Colonic mucosa (tissue), 4 donors: ENCODE data around the gene SMARCAL1. TPM values are rescaled to one million over a fixed set of nuclear protein-coding genes. Genes with fewer than 3 reads are reported as not detected.
A peak's percentile ranks its signal among the peaks of the same experiment; 100 is the strongest.

Experiments
- DNase-seq: peaks from one replicate; pipeline ENCODE4 v3.0.0-alpha.2; 2020
- H3K27ac ChIP-seq: fragments of 200-600 bp; one replicate; pipeline ENCODE4 v1.8.0; 2021
- H3K27me3 ChIP-seq: fragments of 200-600 bp; one replicate; pipeline ENCODE4 v1.8.0; 2021
- H3K36me3 ChIP-seq: fragments of 200-600 bp; one replicate; pipeline ENCODE4 v1.8.0; 2021
- H3K4me1 ChIP-seq: fragments of 200-600 bp; one replicate; pipeline ENCODE4 v1.8.0; 2021; ENCODE audit warnings: mild to moderate bottlenecking
- H3K4me3 ChIP-seq: fragments of 200-600 bp; one replicate; pipeline ENCODE4 v1.8.0; 2021
- H3K9ac ChIP-seq, 2 donors: one replicate each; pipeline ENCODE4 v1.7.0; 2013; ENCODE audit warnings: control low read depth in 2 of 2, low read depth in 2 of 2, low read length in 2 of 2
- H3K9me3 ChIP-seq: fragments of 200-600 bp; one replicate; pipeline ENCODE4 v1.8.0; 2021
- intact Hi-C: fragments of 100-400 bp; cut with DNase I; formaldehyde crosslinking; loops from one replicate; pipeline ENCODE4 v1.14.1; 2022
- total RNA-seq, 2 donors: library from RNA; stranded (reverse); fragmentation: NEBNext Ultra II Directional in 1 of 2; extraction: Animal tissue kit (Norgen Biotek cat#: 25700) in 1 of 2; gene quantifications; one replicate each; pipeline ENCODE4 v1.2.1, GENCODE V29; 2021
- TF ChIP-seq, protein P1 (sequence below): fragments of 200-600 bp; IDR thresholded peaks from one replicate; pipeline ENCODE4 v1.8.0; 2022; ENCODE audit warnings: antibody characterized with exemption, mild to moderate bottlenecking
- donor health status: healthy.
- donor health status: DM: no; HTN: no; CAD: no.
- donor health status: DM: no; HTN: no; CAD: no.

Gene SMARCAL1
- total RNA-seq, 2 donors from 2014 or later, result 13.8 to 18.1 TPM

DNA sequence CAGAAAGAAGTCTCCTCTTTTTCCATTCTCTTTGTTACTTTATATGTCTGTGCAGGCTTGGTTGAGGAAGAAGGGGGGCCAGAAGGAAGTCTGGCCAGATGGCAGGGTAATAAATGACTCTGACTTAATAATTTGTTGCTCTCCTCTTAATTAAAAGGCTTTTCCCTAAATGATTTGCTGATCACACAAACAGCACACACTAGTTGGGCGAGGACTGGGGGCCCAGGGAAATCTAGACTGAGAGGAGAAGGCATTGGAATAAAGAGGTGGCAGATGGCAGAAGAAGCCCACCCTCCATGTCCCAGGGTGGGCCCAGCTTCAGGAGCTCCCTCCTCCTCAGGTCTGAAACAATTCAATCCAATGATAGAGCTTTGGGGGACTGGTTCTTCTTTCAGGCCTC is 12.7 kb upstream of the SMARCAL1 start:
- intact Hi-C loops, result no loop called here

DNA sequence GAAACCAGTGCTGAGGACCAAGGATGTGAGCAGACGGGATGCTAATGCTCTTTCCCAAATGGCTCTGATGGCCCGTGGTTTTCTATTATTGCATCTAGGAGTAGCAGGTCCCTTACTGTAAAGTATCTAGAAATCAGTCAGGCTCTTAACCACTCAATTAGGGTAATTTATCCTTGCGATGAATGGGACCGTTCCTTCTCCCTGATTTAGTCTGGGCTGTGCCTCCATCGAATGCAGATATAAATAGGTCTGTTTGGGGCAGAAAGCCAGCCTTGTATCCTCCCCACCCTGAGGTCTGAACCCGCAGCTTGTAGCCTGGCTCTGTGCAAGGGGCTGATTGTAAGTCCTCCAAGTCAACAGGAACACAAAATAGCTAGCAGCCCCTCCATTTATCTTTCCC is 9.5 kb upstream of the SMARCAL1 start:
- no peaks in the 10 kb centered on the region for H3K9me3 ChIP-seq
- H3K36me3 ChIP-seq, result no peaks in the 10 kb centered on the region
- DNase-seq, result no peak
- intact Hi-C loops, result no loop called here
- H3K27ac ChIP-seq, result no peak overlapping the region
- TF ChIP-seq, protein P1, sequence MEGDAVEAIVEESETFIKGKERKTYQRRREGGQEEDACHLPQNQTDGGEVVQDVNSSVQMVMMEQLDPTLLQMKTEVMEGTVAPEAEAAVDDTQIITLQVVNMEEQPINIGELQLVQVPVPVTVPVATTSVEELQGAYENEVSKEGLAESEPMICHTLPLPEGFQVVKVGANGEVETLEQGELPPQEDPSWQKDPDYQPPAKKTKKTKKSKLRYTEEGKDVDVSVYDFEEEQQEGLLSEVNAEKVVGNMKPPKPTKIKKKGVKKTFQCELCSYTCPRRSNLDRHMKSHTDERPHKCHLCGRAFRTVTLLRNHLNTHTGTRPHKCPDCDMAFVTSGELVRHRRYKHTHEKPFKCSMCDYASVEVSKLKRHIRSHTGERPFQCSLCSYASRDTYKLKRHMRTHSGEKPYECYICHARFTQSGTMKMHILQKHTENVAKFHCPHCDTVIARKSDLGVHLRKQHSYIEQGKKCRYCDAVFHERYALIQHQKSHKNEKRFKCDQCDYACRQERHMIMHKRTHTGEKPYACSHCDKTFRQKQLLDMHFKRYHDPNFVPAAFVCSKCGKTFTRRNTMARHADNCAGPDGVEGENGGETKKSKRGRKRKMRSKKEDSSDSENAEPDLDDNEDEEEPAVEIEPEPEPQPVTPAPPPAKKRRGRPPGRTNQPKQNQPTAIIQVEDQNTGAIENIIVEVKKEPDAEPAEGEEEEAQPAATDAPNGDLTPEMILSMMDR, result no peak
- no peak overlapping the region for H3K9ac ChIP-seq
- no peaks in the 10 kb centered on the region for H3K4me1 ChIP-seq
- no peaks in the 10 kb centered on the region for H3K27me3 ChIP-seq
- H3K4me3 ChIP-seq, result no peak overlapping the region

More for the DNA sequence above, 12.7 kb upstream of the SMARCAL1 start:
- no peaks in the 10 kb centered on the region for H3K36me3 ChIP-seq
- H3K27ac ChIP-seq, result no peak overlapping the region
- H3K27me3 ChIP-seq, result no peaks in the 10 kb centered on the region
- no peak for DNase-seq
- H3K9me3 ChIP-seq, result no peaks in the 10 kb centered on the region
- H3K4me1 ChIP-seq, result no peaks in the 10 kb centered on the region
- TF ChIP-seq, protein P1, result no peak
- no peak overlapping the region for H3K9ac ChIP-seq
- no peak overlapping the region for H3K4me3 ChIP-seq

DNA sequence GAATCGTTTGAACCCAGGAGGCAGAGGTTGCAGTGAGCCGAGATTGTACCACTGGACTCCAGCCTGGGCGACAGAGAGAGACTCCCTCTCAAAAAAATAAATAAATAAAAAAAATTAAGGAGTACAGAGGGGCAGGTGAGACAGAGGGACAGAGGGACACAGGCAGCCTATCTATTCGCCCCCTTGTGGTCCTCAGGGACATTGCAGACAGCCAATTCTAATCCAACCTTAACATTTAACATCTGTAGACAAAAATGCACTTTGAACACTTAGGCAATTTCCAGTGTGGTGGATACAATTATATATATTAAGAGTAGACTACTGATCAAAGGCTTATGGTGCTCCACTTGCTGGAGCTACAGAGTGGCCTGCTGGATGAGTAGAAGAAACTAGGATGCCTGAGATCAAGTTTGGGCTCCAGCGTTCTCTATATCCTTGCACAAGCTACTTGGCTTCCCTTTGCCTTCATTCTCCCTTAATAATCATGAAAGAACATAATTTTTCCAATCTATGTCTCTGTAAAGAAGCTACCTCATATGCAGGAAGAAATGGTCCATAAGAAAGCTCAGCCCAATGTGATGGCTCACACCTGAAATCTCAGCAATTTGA is 8.2 kb upstream of the SMARCAL1 start:
- no peaks in the 10 kb centered on the region for H3K27me3 ChIP-seq
- TF ChIP-seq, protein P1, result peak; percentile 80
- H3K9ac ChIP-seq, result no peak overlapping the region
- DNase-seq, result peak; percentile 57
- no peaks in the 10 kb centered on the region for H3K36me3 ChIP-seq
- H3K4me1 ChIP-seq, result no peaks in the 10 kb centered on the region
- H3K27ac ChIP-seq, result no peak overlapping the region
- no peak overlapping the region for H3K4me3 ChIP-seq
- intact Hi-C loops, result no loop called here
- no peaks in the 10 kb centered on the region for H3K9me3 ChIP-seq

DNA sequence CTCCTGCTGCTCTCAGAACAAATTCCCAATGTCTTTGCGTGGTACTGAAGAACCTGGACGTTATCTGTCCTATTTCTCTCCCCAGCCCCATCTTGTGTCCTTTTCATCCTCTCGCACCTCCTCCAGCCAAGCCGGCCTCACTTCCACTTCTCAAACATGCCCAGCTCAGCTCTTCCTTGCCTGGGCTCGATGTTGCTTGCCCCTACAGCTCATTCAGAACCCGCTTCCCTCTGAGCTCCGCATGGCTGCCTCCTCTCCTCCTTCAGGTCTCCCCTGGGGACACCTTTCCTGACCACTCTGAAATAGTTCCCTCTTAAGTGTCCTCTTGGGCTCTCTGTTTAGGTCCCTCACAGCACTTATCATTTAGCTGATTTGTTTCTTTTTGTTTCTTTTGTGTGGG is 6.7 kb upstream of the SMARCAL1 start:
- intact Hi-C loops, result no loop called here
- H3K27me3 ChIP-seq, result no peaks in the 10 kb centered on the region
- no peak for DNase-seq
- H3K4me1 ChIP-seq, result no peaks in the 10 kb centered on the region
- H3K27ac ChIP-seq, result no peak overlapping the region
- no peak overlapping the region for H3K4me3 ChIP-seq
- H3K9ac ChIP-seq, result no peak overlapping the region
- TF ChIP-seq, protein P1, result no peak
- H3K36me3 ChIP-seq, result no peaks in the 10 kb centered on the region
- no peaks in the 10 kb centered on the region for H3K9me3 ChIP-seq

DNA sequence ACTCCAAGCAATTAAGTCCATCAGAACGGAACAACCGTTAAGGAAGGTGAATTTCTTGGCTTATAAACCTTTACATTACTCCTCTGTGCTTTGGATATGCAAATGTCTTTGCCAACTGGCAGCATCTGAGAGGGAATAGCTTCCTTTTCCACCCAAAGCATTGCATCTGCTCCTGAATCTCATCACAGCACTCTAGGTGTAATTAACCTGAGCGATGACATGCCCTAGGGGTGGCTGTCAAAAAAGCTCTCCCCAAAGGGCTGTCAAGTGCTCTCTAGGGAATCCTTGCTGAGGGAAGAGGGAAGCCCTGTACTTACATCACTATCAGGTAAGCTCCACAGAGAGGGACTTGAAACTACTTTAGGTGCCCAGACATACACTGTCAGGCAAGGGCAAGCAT is 5.5 kb upstream of the SMARCAL1 start:
- TF ChIP-seq, protein P1, result no peak
- Histone ChIP-seq H3K27ac (no peak overlapping the region), H3K9me3 (no peaks in the 10 kb centered on the region), H3K36me3 (no peaks in the 10 kb centered on the region), H3K9ac (no peak overlapping the region), H3K27me3 (no peaks in the 10 kb centered on the region), H3K4me3 (no peak overlapping the region), H3K4me1 (no peaks in the 10 kb centered on the region)
- intact Hi-C loops, result no loop called here
- no peak for DNase-seq
